ENCODE results near the gene TMCC1.
"Not testable (repeated sequence)": the region's sequence is repeated elsewhere in the genome, so short reads cannot be mapped to it uniquely, and the experiment has no call there.

TMCC1 gene

DNA sequence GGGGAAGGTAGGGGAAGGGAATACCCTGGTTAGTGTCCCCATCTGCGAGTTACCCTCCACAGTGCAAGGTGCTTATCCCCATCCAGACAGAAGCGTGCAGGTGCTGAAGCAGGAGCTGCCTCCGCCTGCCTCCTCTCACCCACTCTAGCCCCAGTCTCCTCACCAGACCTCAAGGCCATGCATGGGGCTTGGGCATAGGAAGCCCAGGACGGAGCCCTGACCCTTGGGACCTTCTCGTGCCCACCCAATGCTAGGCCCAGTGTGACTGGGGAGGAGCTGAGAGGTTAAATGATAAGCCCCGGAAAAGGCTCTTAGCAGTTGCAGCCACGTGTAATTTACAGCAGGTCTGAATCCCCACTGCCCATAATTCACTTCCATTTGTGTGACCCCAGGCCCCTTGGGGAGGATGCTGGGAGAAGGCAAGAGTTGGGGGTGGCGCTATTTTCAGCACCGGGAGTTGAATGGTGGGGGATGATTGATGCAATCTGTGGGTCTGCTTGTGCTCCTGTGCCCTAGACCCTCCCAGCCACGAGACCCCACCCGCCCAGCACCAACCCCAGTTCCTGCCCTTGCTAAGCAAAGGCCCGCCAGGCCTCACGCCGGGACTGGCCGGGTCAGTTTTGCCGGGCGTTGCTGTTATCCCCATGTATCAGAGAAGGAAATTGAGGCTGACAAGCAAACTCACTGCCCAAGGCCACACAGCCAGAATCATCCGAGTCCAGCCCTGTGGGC, 272.5 kb downstream of the TMCC1 start:
- no peak for DNase-seq

DNA sequence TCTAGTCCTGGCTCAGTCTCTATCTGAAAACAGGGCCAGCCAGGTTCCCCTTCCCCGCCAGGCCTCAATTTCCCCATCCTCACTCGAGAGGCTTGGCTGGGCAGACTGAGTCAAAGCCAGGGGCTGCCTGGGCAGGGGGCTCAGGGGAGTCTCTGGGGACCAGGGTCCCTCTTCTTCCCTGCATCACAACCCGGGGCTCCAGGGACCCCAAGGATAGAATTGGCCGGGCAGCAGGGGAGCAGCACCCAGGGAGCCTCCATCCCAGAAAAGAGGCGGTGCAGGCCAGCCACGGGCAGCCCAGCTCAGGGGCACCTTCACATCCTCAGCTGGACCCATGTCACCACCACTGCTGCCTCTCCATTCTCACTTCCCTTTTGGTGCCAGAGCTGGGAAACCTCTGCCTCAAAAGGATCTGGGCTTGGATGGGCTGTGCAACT, 273.8 kb downstream of the TMCC1 start:
- DNase-seq: no peak

DNA sequence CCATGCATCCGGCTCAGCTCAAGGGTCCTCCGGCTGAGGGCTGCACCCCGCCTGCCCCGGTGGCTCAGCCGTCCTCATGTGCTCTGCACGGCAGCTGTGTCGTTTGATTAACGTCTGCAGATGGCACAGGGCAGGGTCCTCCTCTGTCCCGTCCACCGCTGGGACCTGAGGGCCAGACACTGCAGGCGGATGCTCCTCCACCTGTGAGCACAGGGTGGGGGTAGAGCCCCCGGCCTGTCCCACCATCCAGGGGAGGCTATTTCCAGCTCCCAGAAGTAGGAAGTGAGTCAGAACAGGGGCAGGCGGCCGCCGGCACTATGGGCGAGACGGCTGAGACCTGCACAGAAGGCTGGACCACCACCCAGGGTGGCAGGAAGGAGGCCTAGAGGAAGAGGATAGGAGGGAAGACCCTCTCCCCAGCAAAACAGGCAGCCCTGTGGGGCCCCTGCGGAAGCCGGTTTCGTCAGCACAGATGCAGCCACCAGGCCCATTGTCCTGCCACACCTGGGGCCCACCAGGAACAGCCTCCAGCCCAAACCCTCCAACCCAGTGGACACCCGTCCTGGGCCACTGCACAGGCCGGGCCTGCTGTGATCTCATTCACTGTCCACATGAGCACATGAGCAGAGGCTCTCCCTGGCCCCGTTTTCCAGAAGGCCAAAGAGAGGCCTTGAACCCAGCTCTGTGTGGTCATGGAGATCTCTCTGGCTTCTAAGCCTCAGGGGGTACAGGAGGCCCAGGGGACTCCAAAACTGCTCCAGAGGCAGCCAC, 274.4 kb downstream of the TMCC1 start:
- no peak for DNase-seq

DNA sequence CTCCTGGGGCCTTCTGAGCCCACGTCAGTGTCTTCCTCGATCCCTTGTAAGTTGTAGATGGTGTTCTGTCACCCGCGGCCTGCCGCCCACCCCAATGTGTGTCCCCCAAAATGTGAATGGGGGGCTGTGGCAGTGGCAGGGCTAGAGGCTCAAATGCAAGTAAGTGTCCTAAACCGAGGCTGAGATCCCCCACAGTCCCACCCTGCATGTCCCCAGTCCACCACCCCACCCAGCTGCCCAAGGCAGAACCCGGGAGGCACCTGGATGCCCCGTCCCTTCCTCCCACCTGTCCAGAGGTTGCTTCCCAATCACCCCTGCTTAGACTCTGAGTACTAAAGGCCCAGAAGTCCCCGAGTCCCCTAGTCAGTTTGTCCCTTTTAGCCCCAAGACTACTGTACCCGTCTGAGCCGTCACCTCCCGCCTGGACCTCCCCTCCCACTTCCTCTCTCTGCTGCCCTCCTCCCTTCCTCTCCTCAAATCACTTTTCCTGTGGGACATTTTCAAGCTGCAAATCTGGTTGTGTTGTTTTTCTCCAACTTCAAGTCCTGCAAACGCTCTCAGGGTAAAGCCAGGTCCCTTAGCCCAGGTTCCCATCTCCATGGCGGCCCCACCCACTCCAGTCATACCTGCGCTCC, 275.2 kb downstream of the TMCC1 start:
- no peak for DNase-seq

DNA sequence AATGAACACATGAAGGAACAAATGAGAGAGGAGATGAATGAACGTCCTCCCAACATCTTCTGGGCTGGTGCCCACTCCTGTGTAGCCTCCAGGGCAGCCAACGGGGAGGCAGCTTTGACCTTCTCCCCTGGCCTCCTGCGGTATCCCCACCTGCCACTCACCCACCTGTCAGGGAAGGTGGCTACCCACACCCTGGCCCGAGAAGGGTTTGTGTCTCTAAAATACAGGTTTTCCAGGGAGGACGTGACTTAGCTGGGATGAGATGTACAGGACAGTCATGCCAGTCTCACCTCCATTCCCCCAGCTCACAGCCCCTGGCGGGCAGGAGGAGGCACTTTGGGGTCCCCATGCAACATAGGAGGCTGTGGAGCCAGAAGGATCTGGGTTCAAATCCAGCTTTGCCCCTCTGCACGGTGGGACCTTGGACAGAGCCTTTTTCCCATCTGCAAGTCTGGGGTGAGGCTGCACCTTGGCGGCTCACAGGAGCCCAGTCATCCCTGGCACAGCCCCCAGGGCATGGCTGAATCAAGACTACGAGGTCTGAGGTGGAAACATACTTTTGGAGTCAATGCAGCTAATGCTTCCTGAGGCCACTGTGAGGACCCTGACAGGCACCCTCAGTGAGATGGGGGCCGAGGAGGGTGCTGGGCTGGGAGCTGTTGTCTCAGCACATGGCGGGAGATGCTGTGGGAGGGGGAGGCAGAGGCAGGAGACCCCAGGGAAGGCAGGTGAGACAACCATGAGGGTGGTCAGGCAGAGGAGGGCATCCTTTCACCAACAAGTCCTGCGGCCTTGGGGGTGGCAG, 275.9 kb downstream of the TMCC1 start:
- DNase-seq: no peak

DNA sequence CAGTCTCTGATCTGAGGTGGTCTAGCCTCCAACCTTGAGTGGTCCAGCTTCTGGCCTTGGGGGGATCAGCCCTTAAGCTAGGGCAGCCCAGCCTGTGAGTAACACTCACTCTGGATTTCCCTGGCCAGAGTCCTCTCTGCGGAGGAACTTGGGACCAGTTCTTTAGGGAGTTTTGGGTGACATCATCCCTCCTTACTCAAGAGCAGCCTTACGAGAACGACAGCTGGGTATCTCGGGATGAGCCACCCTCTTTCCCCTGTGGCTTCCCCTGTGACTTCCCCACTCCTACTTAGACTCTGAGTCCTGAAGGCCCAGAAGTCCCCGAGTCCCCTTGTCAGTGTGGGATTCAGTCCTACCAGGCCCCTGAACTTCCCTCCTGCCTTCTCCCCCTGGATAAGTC, 276.8 kb downstream of the TMCC1 start:
- no peak for DNase-seq

DNA sequence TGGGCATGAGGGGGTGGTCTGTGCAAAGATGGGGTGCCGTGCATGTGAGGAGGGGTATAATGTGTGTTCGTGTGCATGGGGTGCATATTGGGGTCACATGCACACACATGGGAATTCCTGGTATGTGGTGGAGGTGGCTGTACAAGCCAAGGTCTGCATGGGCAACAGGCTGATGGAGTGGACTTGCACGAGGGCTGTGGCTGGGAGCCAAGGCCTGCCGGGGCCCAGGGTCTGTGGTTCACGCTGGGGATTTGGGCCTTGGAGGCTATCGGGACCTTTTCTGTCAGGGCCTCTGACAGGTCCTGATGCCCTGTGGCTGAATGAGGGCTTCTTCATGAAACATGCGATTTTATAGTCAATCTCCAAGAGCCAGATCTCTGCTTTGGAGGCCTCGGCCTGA, 277.2 kb downstream of the TMCC1 start:
- DNase-seq: no peak

DNA sequence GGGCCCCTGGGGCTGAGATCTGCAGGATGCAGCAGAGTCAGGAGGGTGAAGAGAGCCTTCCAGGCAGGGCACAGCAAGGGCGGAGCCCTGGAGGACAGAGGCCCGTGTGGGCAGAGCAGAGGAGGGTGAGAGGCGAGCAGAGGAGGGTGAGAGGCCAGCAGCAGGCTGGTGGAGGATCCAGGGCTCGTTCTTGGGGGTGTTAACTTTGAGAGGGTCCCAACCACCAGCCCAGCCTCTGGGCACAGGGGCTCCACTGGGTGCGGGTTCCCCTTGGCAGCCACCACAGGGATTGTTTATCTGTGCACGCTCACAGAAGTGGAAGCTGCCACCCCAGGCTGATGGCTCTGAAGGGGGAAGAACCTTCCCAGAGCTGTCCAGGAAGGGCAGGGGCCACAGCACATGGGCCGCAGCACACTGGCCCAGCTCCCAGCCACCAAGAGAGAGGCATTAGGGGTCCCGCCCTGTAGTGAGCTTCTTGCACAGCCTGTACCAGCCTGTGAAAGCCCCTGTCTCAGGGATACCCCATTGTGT, 277.7 kb downstream of the TMCC1 start:
- DNase-seq: no peak

DNA sequence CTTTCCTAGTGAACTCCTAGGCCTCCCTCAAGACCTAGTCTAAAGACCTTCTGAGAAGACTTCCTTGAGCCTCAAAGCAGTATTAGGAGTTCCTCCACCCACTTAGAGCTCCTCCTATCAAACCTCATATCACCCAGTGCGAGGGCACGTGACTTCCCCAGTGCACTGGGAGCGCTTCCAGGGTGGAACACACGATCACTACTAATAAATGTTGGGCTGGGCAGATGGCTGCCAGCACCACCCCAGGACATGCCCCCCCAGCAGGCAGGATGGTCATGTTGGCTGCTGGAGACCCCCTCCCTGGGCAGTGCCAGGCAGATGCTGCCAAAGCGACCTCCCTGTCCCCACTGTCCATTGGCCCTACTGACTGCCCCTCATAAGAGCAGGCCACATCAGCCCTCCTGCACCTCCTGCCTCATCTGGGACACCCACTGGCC, 278.6 kb downstream of the TMCC1 start:
- no peak for DNase-seq

DNA sequence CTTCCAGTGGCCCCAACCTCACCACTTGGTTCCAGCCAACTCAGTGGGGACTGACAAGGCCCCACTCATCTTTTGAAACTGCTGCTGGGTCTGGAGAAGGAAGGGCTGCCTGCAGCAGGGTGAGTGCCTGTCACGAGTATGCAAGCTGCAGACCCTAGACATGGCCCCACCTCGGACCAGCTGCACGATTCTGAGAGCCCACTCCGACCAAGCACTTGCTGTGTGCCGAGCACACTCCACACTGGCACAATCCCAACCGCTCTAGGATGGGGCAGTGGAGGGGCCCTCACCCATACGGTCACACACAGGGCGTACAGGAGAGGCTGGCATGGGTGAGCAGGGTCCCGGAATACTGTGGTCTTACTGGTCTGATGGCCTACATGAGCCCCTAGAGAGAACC, 279.1 kb downstream of the TMCC1 start:
- DNase-seq: no peak

DNA sequence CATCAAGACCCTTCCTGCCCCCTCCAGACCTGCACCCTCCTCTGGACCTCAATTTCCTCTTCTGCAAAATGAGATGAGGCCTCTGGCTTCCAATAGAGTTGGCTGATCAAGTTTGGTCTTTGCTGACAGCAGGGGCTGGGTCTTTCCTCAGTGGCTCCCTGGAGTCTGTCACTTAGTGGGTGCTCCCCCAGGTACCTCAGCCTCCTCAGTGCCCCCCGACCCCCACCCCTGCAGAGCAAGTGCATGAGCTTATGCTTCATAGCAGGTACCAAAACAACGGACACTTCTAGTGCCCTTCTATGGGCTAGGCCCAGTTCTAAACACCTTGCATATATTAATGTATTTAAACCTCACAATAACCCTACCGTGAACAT, 280.2 kb downstream of the TMCC1 start:
- DNase-seq: no peak

DNA sequence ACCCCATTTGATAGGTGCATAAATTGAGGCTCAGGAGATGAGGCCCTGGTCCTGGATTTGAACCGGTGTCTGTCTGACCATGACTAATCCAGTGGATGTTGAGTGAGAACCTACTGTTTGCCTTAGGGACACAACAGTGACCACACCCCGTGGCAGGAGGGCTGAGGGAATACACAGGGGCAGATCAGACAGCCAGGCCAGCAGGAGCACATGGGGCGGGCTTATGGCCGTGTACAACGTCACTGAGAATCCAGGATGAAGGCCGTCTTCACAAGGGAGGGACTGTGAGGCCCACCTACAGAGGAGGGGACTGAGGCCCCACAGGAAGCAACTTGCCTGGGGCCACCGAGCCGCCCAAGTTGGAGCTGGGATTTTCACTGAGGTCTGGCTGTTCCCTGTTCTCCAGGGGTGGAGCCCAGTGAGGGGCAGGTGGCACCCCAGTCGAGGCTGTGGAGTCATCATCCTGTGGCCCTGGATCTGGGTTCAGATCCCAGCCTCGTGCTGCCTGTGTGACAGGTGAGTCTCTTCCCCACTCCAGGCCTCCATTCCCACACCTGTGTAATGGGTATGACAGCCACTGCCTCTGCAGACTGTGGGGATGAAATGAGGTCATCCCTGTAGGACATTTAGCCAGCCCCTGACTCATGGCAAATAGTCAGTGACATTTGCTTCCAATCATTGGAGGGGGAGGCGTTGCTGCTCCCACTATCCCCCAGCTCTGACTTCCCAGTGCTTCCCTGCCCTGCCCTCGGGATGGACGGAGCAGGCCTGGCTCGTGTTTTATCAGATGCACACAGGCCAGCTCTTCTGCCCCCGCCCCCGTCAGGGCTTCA, 280.8 kb downstream of the TMCC1 start:
- DNase-seq: no peak

DNA sequence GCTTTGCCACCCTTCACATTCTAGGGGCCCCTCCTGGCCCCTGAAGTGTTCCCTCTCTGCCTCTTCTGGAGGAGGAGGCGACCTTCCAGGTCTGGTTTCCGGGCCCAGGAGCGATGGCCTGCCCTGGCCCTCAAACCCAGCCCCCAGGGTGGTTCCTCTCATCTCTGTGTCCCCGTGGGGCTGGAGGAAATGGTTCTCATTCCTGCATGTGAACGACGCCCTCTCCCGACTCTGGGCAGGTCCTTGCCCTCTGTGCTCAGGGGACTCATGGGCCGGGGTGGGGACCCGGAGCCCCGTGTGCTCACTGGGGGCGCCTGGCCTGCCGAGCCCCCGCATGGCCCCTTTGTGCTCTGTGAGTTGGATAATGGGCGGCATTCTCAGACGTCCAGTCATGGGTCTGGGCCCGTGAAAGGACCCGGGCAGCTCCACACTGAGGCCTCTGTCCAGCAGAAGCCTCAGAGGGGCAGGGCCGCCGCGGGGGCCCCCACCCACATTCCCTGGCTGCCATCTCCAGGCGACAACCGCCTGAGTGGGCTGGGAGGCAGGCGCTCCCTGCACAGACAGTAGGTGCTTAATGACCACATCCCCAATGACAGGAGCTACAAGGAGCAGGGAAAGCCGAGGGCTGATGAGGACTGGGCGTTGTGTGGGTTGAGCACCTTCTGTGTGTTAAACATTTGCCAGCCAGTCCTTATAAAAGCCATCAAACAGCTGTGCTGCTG, 281.5 kb downstream of the TMCC1 start:
- DNase-seq: no peak

DNA sequence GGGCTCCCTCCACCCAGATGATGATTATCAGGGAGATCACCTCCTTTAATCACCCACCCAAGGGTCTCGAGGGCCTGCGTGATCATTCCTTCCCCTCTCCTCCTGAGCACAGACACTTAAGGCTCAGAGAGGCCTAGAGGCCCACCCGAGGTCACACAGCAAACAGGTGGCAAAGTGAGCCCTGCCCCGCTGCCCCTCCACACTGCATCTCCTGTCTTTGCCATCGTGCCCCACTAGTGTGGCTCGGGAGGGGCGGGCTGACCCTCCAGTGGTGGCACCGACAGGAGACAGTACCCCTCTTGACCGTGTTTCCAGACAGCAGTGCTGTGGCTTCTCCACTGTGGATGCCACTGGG, 282.1 kb downstream of the TMCC1 start:
- DNase-seq: no peak

DNA sequence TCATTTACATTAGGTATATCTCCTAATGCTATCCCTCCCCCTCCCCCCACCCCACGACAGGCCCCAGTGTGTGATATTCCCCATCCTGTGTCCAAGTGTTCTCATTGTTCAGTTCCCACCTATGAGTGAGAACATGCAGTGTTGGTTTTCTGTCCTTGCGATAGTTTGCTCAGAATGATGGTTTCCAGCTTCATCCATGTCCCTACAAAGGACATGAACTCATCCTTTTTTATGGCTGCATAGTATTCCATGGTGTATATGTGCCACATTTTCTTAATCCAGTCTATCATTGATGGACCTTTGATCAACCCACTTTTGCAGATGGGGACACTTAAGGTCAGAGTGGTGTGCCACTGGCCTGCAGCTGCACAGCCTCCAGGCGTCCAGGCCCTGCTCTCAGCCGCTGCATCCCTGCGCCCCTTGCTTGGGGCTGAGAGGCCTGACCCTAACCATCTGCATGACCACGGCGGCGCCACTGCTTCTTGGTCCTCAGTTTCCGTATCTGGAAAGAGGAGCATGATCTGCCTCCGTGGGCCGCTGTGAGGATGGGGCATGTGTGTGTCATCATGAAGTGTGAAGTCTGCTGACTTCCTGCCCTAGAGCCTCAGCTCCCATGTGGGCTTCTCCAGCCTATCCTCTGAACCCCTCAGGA, 282.6 kb downstream of the TMCC1 start:
- not testable (repeated sequence) for DNase-seq

DNA sequence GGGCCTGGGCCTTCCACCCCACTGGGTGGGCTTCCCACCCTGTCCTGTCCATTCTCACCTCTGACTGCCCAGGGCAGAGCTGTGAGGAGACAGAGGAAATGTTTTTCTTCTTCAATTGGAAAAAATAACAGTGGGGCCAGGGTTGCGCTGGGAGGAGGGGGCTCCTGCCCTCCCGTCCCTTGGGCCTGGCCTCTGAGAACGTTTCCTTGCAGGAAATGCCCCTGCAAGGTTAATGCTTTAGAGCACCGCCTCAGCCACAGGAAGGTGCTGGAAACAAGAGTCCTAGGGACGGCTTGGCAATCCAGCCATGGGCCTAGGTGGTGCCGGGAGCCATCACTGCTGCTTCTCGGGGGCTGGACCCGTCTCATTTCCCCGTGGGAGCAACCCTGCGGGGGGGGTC, 283.2 kb downstream of the TMCC1 start:
- no peak for DNase-seq

DNA sequence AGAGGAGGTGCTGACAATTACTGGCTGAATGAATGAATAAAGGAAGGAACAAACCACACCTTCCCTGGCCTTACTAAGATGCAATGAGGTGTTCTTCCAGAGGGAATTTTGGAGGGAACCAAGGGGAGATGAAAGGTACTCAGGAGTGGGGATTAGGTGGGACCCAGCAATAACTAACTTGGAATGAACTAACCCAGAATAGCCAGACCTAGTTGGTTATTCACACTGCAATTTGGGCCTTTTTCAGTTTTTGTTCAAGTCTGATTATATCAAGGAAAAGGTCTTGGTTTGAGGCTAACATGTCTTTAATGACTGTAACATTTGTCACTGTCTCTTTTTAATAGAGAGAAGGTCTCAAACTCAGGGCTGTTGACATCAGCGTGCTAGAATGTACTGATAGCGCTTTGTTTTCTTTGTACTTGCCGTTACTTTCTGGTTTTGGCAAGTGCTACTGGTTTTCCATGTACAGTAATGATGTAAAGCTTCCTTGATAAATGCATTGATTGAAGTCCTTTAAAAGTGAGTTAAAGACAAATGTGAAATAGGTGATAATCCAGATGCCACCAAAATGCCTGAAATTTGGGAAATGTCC, 283.8 kb downstream of the TMCC1 start:
- no peak for DNase-seq

DNA sequence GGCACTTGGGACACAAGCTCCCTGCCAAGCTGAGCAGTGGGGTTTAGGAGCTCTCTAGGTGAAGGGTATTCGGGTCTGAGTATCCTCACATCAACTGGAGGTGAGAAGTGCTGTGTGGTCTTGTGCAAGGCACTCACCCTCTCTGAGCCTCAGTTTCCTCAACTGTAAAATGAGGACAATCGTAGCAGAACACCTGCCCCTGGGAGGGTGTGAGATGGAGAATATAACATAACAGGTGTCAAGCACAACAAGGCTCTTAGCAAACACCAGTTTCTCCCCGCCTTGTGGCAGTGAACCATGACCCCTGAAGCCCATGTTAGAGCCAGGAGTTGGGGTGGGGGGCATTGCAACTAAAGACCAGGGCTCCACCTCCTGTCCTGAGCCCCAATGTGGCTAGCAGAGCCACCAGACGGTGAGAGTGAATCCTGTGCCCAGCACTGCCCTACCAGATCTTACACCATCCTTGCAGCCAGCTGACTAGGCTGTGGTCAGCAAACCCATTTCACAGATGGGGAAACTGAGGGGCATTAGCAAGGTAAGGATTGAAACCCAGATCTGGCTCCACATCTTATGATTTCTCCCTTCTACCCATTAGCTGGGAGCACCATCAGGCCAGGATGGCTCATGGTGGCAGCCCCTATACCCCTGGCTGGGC, 284.4 kb downstream of the TMCC1 start:
- DNase-seq: no peak

DNA sequence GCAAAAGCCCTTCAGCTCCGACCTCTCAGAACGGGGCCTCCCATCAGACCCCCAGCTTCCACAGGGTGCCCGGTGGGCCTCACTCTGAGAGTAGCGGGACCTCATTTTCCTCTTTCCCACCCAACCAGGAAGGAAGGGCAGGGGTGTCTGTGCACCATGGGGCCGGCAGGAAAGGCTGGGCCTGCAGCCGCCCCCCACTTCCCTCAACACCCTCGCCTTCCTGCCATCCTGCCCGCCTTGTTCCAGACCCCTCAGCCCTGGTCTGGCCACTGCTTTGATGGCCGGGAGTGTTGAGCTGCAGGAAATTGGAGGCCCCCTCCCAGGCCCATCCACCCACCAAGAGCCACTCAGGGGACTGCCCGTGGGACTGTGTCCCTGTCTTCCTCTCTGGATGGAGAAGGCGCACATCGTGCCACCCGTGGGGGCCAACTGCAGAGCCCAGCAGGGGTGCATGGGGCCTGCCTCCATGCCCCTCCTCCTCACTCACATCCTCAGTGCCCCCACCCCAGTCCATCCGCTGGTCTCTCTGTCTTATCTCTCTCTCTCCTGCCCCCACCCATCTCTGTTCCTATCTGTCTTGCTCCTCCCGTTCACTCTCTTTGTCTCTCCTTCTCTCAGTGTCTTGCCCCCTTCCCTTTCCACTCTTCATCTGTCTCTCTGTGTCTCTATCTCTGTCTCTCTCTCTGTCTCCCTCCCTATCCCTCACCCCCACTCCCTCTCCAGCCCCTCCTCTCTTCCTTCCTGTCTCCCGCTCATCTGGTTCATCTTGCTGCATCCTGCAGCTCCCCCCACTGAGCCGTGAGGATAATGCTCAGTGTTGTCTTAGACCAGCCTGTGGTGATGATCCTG, 285.2 kb downstream of the TMCC1 start:
- no peak for DNase-seq
